IPS DF 19.7 (cell line): ENCODE results near the gene GSTM3.
"Not testable (repeated sequence)": the region's sequence is repeated elsewhere in the genome, so short reads cannot be mapped to it uniquely, and the experiment has no call there.

Experiments used
- DNase-seq: peaks from one replicate; pipeline ENCODE4 v3.0.0-alpha.2; 2013; ENCODE audit warnings: low read depth, low spot score

The GSTM3 gene

GRCh38 chr1:109726728-109727373, 14.0 kb downstream of the GSTM3 start:
- DNase-seq, result no peak

- DNase-seq, result no peak
Observed at GRCh38 chr1:109726007-109726406, 14.8 kb downstream of the GSTM3 start.

GRCh38 chr1:109725510-109725909, 15.3 kb downstream of the GSTM3 start:
- no peak for DNase-seq

GRCh38 chr1:109724933-109725332, 15.9 kb downstream of the GSTM3 start:
- no peak for DNase-seq

GRCh38 chr1:109722908-109723691, 17.7 kb downstream of the GSTM3 start:
- DNase-seq, result no peak

- DNase-seq, result no peak
Observed at GRCh38 chr1:109721971-109722370, 18.9 kb downstream of the GSTM3 start.

GRCh38 chr1:109721042-109721441, 19.8 kb downstream of the GSTM3 start:
- DNase-seq, result no peak

- no peak for DNase-seq
Observed at GRCh38 chr1:109719337-109719837, 21.5 kb downstream of the GSTM3 start.

- DNase-seq, result no peak
Observed at GRCh38 chr1:109718495-109718894, 22.3 kb downstream of the GSTM3 start.

- no peak for DNase-seq
Observed at GRCh38 chr1:109717729-109718128, 23.1 kb downstream of the GSTM3 start.

GRCh38 chr1:109716570-109717090, 24.2 kb downstream of the GSTM3 start:
- DNase-seq, result no peak

- no peak for DNase-seq
Observed at GRCh38 chr1:109716121-109716520, 24.7 kb downstream of the GSTM3 start.

- no peak for DNase-seq
Observed at GRCh38 chr1:109714661-109715372, 26.0 kb downstream of the GSTM3 start.

- no peak for DNase-seq
Observed at GRCh38 chr1:109713636-109714035, 27.2 kb downstream of the GSTM3 start.

- no peak for DNase-seq
Observed at GRCh38 chr1:109712321-109712864, 28.4 kb downstream of the GSTM3 start.

GRCh38 chr1:109711593-109712320, 29.1 kb downstream of the GSTM3 start, which contains the start of gene GSTM5:
GSTM5 (plus strand) TSS chr1:109712251; CDS start chr1:109712313, 62 bp downstream.
- DNase-seq, result not testable (repeated sequence)

- not testable (repeated sequence) for DNase-seq
Observed at GRCh38 chr1:109709822-109710221, 31.0 kb downstream of the GSTM3 start.

- not testable (repeated sequence) for DNase-seq
Observed at GRCh38 chr1:109708949-109709348, 31.9 kb downstream of the GSTM3 start.

GRCh38 chr1:109705411-109705810, 35.4 kb downstream of the GSTM3 start:
- DNase-seq, result no peak

GRCh38 chr1:109704173-109704572, 36.7 kb downstream of the GSTM3 start:
- DNase-seq, result no peak

- DNase-seq, result not testable (repeated sequence)
Observed at GRCh38 chr1:109702940-109703339, 37.9 kb downstream of the GSTM3 start.
